Frontal cortex (tissue), 4 donors: ENCODE results near the gene PLCB1. TPM values are rescaled to one million over a fixed set of nuclear protein-coding genes. Genes with fewer than 3 reads are reported as not detected.
"Not testable (repeated sequence)": the region's sequence is repeated elsewhere in the genome, so short reads cannot be mapped to it uniquely, and the experiment has no call there.

Experiments
- DNase-seq, 2 donors: peaks; one replicate each; pipeline ENCODE4 v3.0.0; 2012; ENCODE audit warnings: low spot score in 2 of 2
- FAIRE-seq: peaks from 2 replicates; lab custom pipeline; 2012; peaks lifted over from hg19 to GRCh38; lab: Jason Lieb, UNC
- total RNA-seq: library from RNA; depleted of rRNA; stranded (reverse); fragments of >200 nt; gene quantifications from one replicate; pipeline ENCODE4 v1.2.3, GENCODE V29; 2014
- donor health status: control.
- donor health status: control.
- donor health status: control.

PLCB1 gene
- total RNA-seq, 1 donor from 2014 or later = 48.9 TPM

DNA sequence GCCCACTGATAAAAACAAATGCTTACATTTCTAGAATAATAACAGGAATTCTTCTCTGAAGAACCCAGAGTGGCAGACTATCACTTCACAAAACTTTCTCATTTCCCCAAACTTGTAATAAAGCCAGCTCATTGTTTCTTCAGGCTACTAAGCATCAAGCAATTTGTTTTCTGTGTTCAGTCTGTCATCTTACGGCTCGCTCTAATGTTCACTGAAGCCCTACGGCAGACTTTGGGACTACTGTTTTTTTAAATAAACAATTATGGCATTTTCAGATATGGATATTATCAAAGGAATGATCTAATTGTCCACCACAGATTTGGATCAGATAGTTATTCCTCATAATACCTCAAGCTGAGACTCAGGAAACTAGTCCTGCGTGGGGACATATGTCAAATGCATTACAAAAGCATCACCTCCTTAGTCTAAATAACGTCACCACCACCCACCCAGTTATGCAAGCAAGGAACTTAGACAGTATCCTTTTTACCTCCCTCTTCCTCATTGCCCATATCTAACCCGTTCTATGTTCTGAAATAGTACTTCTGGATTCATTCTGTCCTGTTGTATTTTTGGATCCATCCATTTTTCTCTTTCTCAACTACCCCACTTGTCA lies 415.1 kb downstream of the PLCB1 start:
- DNase-seq (no peak), FAIRE-seq (no peak)

- no peak for DNase-seq
- FAIRE-seq = no peak
These were observed 416.0 kb downstream of the PLCB1 start for GRCh38 chr20:8547968-8548588.

DNA sequence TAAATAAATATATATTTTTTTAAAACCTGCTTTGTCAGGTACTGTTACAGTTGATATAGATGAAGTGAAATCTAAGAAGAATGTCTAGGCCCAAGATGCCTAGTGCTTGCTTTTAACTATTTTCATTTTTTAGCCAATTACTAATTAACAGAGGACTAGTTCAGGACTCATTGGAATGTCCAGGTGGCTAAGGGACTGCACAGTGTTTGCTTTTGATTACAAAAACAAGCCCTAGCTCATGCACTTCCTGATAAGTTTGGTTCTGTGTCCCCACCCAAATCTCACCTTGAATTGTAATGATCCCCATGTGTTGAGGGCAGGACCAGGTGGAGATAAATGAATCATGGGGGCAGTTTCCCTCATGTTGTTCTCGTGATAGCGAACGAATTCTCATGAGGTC lies 417.1 kb downstream of the PLCB1 start:
- FAIRE-seq = no peak
- DNase-seq = no peak

GRCh38 chr20:8557711-8558110 lies 425.6 kb downstream of the PLCB1 start:
- no peak for FAIRE-seq

DNA sequence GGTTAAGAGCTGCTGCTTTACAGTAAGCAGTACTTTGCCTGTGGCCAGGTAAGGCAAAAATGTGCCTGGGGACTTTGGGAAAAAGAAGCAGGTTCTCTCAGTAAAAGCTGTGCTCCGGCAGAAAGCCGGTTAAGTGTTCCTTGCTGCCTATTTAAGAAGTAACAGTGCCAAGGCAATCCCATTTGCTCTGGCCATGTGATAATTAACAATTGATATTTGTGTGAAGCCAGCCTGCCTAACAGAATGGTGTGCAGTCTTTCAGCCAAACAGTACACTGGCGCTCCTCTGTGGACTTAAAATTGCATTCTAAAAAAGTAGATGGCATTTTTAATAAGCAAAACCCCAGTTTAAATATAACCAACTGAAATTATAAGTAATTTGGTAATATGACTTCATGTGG lies 430.3 kb downstream of the PLCB1 start:
- FAIRE-seq (no peak), DNase-seq (no peak)

More at GRCh38 chr20:8557711-8558110, 425.6 kb downstream of the PLCB1 start:
- no peak for DNase-seq

DNA sequence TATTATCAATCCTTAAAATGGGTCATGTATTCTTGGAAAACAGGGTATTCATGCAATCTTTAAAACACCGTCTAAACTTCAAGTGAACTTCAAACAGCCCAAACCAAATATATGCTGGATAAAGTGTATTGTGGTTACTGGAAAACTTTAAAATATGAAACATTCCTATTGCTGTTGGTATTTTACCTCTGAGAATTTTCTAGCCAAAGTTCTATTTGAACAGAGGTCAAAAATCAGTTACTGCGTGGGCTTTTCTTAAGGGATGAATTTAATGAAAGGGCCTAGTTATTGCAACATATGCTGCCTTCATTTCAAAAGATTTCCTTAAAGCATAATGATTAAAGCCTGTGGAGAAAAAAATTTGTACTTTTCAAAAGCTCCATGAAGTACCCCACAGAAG lies 436.0 kb downstream of the PLCB1 start:
- FAIRE-seq = no peak
- no peak for DNase-seq

DNA sequence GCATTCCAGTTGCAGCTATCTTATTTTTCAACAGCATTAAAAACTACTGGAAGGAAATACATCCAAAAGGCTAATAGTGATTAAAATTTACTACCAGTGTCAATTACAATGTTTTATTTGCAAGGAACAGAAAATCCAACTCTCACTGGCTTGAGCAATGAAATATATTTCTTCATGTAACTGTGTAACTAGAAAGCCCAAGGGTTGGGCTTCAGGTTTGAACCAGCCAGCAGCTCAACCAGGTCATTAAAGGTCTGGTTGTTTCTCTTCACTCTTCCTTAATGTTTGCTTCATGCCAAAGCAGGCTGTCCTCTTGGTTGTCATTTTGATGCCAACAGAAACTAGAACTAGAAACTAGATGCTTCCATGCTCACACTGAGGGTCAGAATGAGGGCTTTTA lies 437.7 kb downstream of the PLCB1 start:
- no peak for DNase-seq
- FAIRE-seq = no peak

GRCh38 chr20:8571611-8572010 lies 439.5 kb downstream of the PLCB1 start:
- FAIRE-seq (no peak), DNase-seq (no peak)

DNA sequence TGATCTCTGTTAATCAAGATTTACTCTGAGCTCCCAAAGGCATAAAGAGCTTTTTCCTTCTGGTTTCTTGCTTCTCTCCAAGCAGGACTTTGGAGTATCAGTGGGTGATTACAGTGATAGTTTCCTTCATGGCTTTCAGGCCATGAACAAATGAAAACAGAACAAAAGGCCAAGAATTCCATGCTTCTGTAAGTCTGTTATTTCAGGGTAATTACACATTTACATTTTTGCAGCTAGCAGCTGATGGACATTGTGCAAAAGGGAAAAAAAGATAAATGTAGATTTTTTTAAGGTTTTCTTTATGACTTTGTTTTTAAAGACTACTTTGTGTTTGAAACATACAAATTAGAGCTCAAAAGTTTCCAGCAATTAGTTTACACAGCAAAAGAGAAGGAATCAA lies 441.6 kb downstream of the PLCB1 start:
- DNase-seq (no peak), FAIRE-seq (no peak)

DNA sequence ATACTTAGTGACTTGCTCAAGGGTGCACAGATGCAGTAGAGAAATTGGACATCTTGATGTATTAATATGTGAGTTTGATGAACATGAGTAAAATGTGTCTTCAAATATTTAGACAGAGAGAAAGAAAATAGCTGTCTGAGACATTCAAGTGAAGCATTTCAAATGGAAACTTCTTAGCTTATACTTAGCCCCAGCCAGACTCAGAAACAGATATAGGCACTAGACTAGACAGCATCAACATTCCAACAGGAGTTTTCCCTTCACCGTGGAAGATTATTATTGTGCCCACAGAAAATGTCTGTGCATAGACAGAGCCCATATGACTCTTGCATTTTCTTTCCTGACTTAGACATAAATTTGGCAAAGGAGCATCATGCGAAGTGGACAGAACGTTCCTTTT lies 443.0 kb downstream of the PLCB1 start:
- DNase-seq (no peak), FAIRE-seq (no peak)

DNA sequence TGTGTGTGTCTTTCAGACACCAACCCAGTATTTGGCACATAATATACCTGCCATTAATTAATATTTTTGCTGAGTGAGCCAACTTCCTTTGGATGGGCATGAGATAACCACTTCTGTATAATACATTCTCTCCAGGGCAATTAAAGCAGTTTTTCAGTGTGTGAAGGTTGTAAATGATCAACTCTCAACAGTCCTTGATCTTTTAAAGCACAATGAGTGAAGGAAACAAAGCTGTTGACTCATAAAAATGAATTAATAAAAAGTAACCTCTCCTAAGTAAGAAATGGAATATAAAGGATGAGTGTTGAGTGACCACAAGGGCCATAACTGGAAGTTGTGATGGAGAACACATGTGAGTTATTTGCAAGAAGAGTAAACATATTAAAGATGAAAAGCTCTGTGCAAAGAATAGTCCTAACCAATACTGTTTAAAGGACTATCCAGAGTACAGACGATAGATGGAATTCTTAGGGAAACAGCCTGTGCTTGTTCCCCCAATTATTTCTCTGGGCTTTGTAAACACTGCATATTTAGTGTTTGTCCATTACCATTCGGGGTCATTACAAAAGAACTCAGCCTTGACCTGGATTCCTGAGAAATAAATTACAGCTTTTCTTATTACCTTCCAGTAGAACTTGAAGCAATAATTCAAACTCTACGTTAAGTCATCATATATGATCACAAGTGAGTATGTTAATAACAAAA lies 446.2 kb downstream of the PLCB1 start:
- DNase-seq = no peak
- FAIRE-seq = no peak

DNA sequence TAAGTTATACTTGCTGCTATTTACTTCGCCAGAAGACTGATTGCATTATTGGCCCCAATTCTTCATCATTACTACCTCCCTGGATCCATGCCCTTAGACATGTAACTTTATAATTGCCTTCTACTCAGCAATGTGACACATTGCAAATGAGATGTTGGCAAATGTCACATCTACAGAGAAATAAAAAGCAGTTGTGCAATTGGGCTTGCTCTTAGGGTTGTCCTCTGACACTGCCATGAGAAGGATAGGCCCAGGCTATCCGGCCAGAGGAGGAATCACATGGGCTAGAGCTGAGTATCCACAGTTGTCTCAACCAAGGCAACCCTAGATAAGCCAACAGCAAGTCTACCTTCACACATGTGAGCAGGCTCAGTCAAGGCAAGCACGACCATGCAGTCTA lies 447.0 kb downstream of the PLCB1 start:
- DNase-seq (no peak), FAIRE-seq (no peak)

- no peak for FAIRE-seq
These were observed 449.5 kb downstream of the PLCB1 start for GRCh38 chr20:8581446-8582183.

GRCh38 chr20:8583012-8583565 lies 451.0 kb downstream of the PLCB1 start:
- FAIRE-seq = no peak
- no peak for DNase-seq

More at GRCh38 chr20:8581446-8582183, 449.5 kb downstream of the PLCB1 start:
- DNase-seq = no peak

- FAIRE-seq (no peak), DNase-seq (no peak)
These were observed 451.5 kb downstream of the PLCB1 start for GRCh38 chr20:8583566-8584043.

DNA sequence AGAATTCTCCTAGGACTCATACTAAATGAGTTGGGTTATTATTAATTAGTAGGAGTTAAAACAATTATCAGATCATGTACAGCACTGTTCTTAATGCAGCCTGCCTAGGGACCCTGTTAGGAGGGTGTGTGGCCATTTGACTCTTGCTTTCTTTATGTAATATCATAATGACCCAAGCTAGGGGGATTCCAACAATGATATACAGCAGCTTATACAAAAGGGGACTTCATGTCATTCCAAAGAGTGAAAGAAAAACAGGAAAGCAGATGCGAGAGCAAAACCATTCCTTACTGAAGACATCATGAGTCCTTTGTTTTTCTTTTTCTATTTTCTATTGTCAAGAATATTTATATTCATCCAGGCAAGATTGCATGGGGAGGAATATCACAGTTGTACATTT lies 455.2 kb downstream of the PLCB1 start:
- no peak for FAIRE-seq

DNA sequence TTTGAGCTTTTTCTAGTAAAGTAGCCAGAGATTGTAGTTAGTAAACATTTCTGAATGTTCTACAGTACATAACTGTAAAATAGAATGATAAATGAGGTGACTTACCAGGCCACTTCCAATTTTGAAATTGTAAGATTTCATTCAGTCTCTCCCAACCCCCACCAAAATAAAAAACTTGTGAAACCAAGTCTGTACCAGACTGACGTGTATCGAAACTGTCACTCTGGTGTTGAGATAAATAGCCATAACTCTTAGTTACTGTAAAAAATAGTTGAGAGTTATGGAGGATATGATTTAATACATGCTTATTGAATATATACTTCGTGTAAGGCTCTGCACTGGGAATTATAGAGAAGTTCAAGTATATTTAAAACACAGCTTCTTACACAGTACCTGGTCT lies 455.7 kb downstream of the PLCB1 start:
- DNase-seq (no peak), FAIRE-seq (no peak)

More for the DNA sequence above, 455.2 kb downstream of the PLCB1 start:
- DNase-seq = no peak

- DNase-seq (no peak), FAIRE-seq (no peak)
These were observed 457.9 kb downstream of the PLCB1 start for GRCh38 chr20:8589956-8590355.

DNA sequence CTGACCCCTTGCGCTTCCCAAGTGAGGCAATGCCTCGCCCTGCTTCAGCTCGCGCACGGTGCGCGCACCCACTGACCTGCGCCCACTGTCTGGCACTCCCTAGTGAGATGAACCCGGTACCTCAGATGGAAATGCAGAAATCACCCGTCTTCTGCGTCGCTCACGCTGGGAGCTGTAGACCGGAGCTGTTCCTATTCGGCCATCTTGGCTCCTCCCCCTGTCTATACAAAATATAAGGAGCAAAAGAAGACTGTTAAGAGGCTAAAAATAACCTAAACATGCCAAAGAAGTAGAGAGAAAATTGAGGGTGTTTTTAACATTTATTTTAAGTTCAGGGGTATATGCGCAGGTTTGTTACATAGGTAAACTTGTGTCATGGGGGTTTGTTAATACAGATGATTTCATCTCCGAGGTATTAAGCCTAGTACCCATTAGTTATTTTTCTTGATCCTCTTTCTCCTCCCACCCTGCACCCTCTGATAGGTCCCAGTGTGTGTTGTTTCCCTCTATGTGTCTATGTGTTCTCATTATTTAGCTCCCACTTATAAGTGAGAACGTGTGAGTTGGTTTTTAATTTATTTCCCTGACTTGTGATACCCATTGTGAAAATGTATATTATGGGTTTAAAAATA lies 469.0 kb downstream of the PLCB1 start:
- not testable (repeated sequence) for FAIRE-seq, DNase-seq

GRCh38 chr20:8601542-8601912 lies 469.5 kb downstream of the PLCB1 start:
- no peak for FAIRE-seq
- no peak for DNase-seq
